Esophagus (tissue), 2 donors: Measurements from ENCODE around the gene HOGA1. TPM values are rescaled to one million over a fixed set of nuclear protein-coding genes. Genes with fewer than 3 reads are reported as not detected.

Source experiments
- H3K27ac ChIP-seq, 2 donors: one replicate each; pipeline ENCODE4 v1.5.1; 2013; ENCODE audit warnings: low read depth in 2 of 2, mild to moderate bottlenecking in 2 of 2, inconsistent platforms in 1 of 2, low read length in 1 of 2, moderate library complexity in 1 of 2
- H3K27me3 ChIP-seq, 2 donors: one replicate each; pipeline ENCODE4 v1.6.1; 2013; ENCODE audit warnings: low read length in 2 of 2, control low read depth in 1 of 2, mild to moderate bottlenecking in 1 of 2; ENCODE audit not compliant: insufficient read depth in 2 of 2, control insufficient read depth in 1 of 2
- H3K36me3 ChIP-seq, 2 donors: one replicate each; pipeline ENCODE4 v1.6.1; 2013; ENCODE audit warnings: low read length in 1 of 2; ENCODE audit not compliant: control insufficient read depth in 2 of 2, insufficient read depth in 2 of 2
- H3K4me1 ChIP-seq, 2 donors: one replicate each; pipeline ENCODE4 v1.6.1; 2013; ENCODE audit warnings: low read length in 1 of 2; ENCODE audit not compliant: control insufficient read depth in 2 of 2, insufficient read depth in 2 of 2
- H3K4me3 ChIP-seq, 2 donors: one replicate each; pipeline ENCODE4 v1.5.1; 2013; ENCODE audit warnings: low read length in 2 of 2, mild to moderate bottlenecking in 2 of 2, low read depth in 1 of 2, moderate library complexity in 1 of 2
- H3K9me3 ChIP-seq, 2 donors: one replicate each; pipeline ENCODE4 v1.6.1; 2013; ENCODE audit warnings: mild to moderate bottlenecking in 2 of 2, low read depth in 1 of 2, low read length in 1 of 2, moderate library complexity in 1 of 2; ENCODE audit not compliant: control insufficient read depth in 2 of 2, insufficient read depth in 1 of 2
- WGBS, 2 donors: extraction: QIAGEN DNeasy Blood & Tissue Kit; methylation state at CpG; one replicate each; pipeline ENCODE4 v1.1.7; 2013; 5-methylcytosine and 5-hydroxymethylcytosine counted together
- polyA plus RNA-seq, 2 donors: library from polyadenylated mRNA; stranded (reverse); fragments of 200-250 nt; gene quantifications; one replicate each; pipeline ENCODE4 v1.2.3, GENCODE V29; 2013
- donor health status: healthy with polysubstance abuse.
- donor health status: Bipolar disorder and iron deficiency.

Gene HOGA1
- polyA plus RNA-seq, result 1 to 10 TPM in 1 of 2 donors, under 1 TPM in 1; 0.78 to 1.4 TPM

GRCh38 chr10:97584060-97584797 lies at the start of gene HOGA1:
TSS of gene HOGA1 (plus strand) at chr10:97584389. CDS start at chr10:97584704, 315 bp downstream.
- WGBS, 2 donors, result 37 to 49% methylated on average over 5 of the region's 5 CpGs
- H3K36me3 ChIP-seq, result no peaks in the 10 kb centered on the region
- H3K4me1 ChIP-seq, result peaks cover 3 to 5% of the 10 kb centered on the region in 2 donors
- H3K9me3 ChIP-seq, result no peaks in the 10 kb centered on the region
- no peak within 1 kb of the TSS for H3K4me3 ChIP-seq
- H3K27ac ChIP-seq, result no peak within 1 kb of the TSS
- no peaks in the 10 kb centered on the region for H3K27me3 ChIP-seq

GRCh38 chr10:97534746-97535367 lies 49.3 kb upstream of the HOGA1 start:
- 84 to 90% methylated on average over 6 of the region's 6 CpGs for WGBS, 2 donors

DNA sequence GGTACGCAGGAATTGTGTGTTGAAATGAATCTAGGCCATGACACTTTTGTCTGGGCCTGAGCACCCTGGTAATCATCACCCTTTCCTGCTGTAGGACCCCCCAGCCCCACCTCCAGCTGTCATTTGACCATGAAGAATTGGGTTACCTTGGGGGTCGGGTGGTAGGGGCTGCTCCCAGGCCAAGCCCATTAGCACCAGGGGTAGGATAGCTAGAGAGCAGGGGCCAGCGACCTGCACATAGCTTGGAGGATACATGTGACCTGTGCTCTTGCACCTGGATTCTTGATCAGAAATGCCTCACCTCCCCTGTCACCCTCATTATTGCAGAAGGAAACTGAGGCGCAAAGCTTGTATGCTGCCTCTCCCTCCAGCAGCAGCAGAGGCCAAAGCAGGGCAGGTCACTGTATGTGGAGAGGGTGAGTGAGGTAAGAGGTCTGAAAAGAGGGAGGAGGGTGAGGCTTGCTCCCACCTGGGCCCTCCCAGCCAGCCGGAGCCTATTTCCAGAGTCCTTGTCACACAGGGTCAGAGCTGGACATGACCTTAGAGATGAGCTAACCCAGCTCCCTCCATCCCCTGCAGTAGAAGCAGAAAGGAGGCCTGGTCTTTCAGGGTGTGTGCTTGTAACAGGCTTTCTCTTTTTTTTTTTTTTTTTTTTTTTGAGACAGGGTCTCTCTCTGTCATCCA lies 46.9 kb upstream of the HOGA1 start:
- Histone ChIP-seq H3K27ac (no peak overlapping the region), H3K9me3 (no peaks in the 10 kb centered on the region), H3K27me3 (no peaks in the 10 kb centered on the region), H3K4me1 (peaks cover 2 to 17% of the 10 kb centered on the region in 2 donors), H3K36me3 (no peaks in the 10 kb centered on the region), H3K4me3 (no peak overlapping the region)
- 89 to 91% methylated on average over 5 of the region's 5 CpGs for WGBS, 2 donors

More at GRCh38 chr10:97534746-97535367, 49.3 kb upstream of the HOGA1 start:
- Histone ChIP-seq H3K9me3 (no peaks in the 10 kb centered on the region), H3K27ac (no peak overlapping the region), H3K36me3 (no peaks in the 10 kb centered on the region), H3K4me1 (peaks cover 0 to 8% of the 10 kb centered on the region in 2 donors), H3K4me3 (no peak overlapping the region), H3K27me3 (no peaks in the 10 kb centered on the region)

DNA sequence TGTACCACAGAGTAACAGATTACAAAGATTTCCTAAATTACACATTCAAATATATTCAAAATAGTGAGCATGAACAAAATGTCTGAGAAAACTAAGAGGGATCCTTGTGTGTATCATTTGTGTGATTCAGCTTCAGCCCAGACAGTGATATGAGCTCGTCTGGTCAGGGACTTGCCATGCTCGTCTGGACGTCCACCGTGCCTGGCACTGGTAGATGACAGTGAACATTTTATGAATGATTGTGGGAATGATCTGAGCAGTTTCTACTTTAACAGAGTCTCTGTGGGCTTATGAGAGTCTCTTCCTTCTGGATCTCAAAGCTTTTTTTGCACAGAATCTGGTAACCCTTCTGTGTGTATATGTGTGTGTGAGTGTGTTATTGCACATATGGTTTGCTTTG lies 45.8 kb upstream of the HOGA1 start:
- H3K36me3 ChIP-seq, result no peaks in the 10 kb centered on the region
- H3K4me1 ChIP-seq, result peaks cover 9 to 24% of the 10 kb centered on the region in 2 donors
- WGBS, 2 donors, result 57 to 66% methylated on average over 4 of the region's 4 CpGs
- no peaks in the 10 kb centered on the region for H3K9me3 ChIP-seq
- H3K27me3 ChIP-seq, result no peaks in the 10 kb centered on the region
- peak overlapping the region; percentile 36 to 75 for H3K27ac ChIP-seq
- H3K4me3 ChIP-seq, result no peak overlapping the region

DNA sequence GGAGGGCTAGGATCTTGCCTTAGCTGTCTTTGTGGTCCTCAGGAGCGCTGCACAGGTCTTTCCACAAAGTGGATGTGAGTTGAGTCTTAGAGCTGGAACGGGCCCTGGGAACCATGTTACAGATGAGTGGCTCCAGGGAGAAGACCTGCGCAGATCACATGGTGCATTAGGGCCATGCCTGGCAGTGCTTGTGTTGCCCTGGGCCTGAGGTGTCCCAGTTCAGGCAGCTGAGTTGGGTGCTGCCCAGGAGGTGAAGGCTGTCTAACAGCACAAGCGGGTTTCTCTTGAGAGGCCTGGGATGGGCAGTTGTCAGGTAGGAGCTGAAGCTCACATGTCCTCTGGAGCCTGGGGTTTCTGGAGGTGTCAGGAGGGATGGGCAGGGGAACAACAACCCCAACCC lies 45.4 kb upstream of the HOGA1 start:
- Histone ChIP-seq H3K36me3 (no peaks in the 10 kb centered on the region), H3K9me3 (no peaks in the 10 kb centered on the region), H3K27ac (peak overlapping the region; percentile 69 to 75), H3K4me3 (no peak overlapping the region), H3K4me1 (peaks cover 9 to 26% of the 10 kb centered on the region in 2 donors), H3K27me3 (no peaks in the 10 kb centered on the region)
- WGBS, 2 donors, result 59 to 75% methylated on average over 4 of the region's 4 CpGs

DNA sequence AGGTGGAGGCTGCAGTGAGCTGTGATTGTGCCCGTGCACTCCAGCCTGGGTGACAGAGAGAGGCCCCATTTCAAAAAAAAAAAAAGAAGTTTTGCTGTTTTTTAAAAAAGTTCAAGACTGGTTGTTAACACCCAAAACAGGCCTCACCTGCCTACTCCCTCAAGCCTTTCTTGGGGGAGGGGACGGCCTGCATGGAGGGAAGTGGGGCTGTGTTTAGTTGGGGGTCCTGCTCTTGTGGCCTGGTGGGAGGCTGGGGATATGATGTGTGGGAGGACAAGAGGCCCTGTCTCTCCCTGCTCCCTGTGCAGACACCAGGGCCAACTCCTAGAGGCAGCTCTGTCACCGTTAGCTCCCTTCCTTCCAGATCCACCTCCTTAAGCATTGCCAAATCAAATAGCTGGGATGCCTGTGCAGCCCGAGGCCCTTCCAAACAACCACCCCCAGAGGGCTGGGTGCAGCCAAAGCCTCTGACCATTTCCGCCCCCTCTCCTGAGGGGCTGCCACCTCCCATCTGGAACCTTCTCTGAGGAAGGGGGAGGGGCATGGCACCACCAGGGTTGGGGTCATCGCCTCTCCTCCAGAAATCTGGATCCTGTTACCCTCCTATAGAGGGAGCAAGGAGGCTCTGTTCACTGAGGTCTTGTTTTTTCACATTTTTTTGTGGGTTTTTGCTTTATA lies 44.5 kb upstream of the HOGA1 start:
- Histone ChIP-seq H3K9me3 (no peaks in the 10 kb centered on the region), H3K27me3 (no peaks in the 10 kb centered on the region), H3K27ac (peak overlapping the region; percentile 69 to 75), H3K4me3 (no peak overlapping the region), H3K4me1 (peaks cover 9 to 22% of the 10 kb centered on the region in 2 donors), H3K36me3 (no peaks in the 10 kb centered on the region)
- WGBS, 2 donors, result 54 to 63% methylated on average over 6 of the region's 6 CpGs

DNA sequence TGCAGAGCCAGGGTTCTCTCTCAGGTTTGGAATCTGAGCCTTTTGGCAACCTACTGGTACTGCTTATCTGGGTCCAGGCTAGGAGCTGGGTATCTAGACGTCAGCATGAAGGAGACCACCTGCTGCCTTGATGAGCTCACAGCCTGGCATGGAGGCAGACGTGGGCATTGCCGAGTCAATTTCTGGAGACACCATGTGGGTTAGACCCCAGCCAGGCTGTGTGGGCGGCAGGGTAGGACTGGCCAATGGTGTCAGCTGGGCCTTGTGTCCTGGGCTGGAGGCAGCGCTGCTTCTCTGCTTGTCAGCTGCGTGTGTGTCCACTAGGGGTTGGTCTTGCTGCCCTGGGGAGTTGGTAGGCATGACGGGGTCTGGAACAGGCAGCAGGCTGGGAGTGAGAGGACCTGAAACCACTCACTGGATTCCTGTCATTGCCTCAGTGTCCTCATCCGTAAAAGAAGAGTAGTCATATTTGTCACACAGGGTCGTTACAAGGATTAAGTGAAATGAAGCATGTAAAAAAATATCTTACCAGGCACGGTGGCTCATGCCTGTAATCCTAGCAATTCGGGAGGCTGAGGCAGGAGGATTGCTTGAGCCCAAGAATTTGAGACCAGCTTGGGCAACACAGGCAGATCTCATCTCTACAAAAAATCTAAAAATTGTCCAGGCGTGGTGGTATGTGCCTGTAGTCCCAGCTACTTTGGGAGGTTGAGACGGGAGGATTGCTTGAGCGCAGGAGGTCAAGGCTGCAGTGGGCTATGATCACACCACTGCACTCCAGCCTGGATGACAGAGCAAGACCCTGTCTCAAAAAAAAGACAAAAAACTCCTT lies 43.3 kb upstream of the HOGA1 start:
- peaks cover 9 to 22% of the 10 kb centered on the region in 2 donors for H3K4me1 ChIP-seq
- no peak overlapping the region for H3K4me3 ChIP-seq
- H3K27ac ChIP-seq, result peak overlapping the region; percentile 22 to 37
- no peaks in the 10 kb centered on the region for H3K36me3 ChIP-seq
- WGBS, 2 donors, result 86 to 90% methylated on average over 14 of the region's 14 CpGs
- no peaks in the 10 kb centered on the region for H3K9me3 ChIP-seq
- no peaks in the 10 kb centered on the region for H3K27me3 ChIP-seq

GRCh38 chr10:97542169-97543024 lies 41.8 kb upstream of the HOGA1 start:
- Histone ChIP-seq H3K36me3 (no peaks in the 10 kb centered on the region), H3K9me3 (no peaks in the 10 kb centered on the region), H3K27me3 (no peaks in the 10 kb centered on the region), H3K27ac (peak overlapping the region; percentile 94 to 99), H3K4me1 (peaks cover 10 to 23% of the 10 kb centered on the region in 2 donors), H3K4me3 (no peak overlapping the region)
- 27 to 53% methylated on average over 9 of the region's 9 CpGs for WGBS, 2 donors
